CD4-positive, alpha-beta T cell (primary cell): ENCODE results near the gene DNER. TPM values are rescaled to one million over a fixed set of nuclear protein-coding genes. Genes with fewer than 3 reads are reported as not detected.

Experiments used
- ATAC-seq: fragments of 200-7000 bp; cut with Tn5 transposase; one replicate; pipeline ENCODE4 v1.10.0; 2022; ENCODE audit warnings: mild to moderate bottlenecking; ENCODE audit not compliant: poor library complexity
- CTCF ChIA-PET: fragments of 350-600 bp; sonication (Branson Sonifier 250); formaldehyde crosslinking; loops from one replicate; lab custom pipeline; 2021; ENCODE audit warnings: antibody characterized with exemption, inconsistent platforms; lab: Charles Lee
- POLR2A ChIA-PET: fragments of 350-600 bp; sonication (Branson Sonifier 250); formaldehyde crosslinking; loops from one replicate; lab custom pipeline; 2021; ENCODE audit warnings: antibody characterized with exemption, inconsistent platforms; lab: Charles Lee
- DNase-seq, 14 experiments: peaks; one replicate each; pipeline ENCODE4 v3.0.0-alpha.2; 2013 to 2020; ENCODE audit warnings: mixed read lengths in 2 of 14
- H3K27ac ChIP-seq, 2 donors: one replicate each; pipeline versions ENCODE4 v1.5.1 to v1.7.0; 2013; ENCODE audit warnings: low read length in 2 of 2, low read depth in 1 of 2, mild to moderate bottlenecking in 1 of 2
- H3K27me3 ChIP-seq, 2 experiments: 1 replicate in 1 of 2; 2 replicates in 1 of 2; pipeline versions ENCODE4 v1.6.1 to v1.7.0; 2013; ENCODE audit warnings: low read length in 2 of 2, control low read depth in 1 of 2, mild to moderate bottlenecking in 1 of 2, moderate library complexity in 1 of 2; ENCODE audit not compliant: insufficient read depth in 2 of 2, control insufficient read depth in 1 of 2
- H3K36me3 ChIP-seq: one replicate; pipeline ENCODE4 v1.6.1; 2013; ENCODE audit warnings: low read length, control low read depth; ENCODE audit not compliant: insufficient read depth
- H3K4me1 ChIP-seq: one replicate; pipeline ENCODE4 v1.6.1; 2013; ENCODE audit warnings: low read length, control low read depth; ENCODE audit not compliant: insufficient read depth
- H3K4me3 ChIP-seq: one replicate; pipeline ENCODE4 v1.5.1; 2013; ENCODE audit warnings: mild to moderate bottlenecking, low read length, moderate library complexity
- H3K9me3 ChIP-seq, 2 experiments: 1 replicate in 1 of 2; 2 replicates in 1 of 2; pipeline versions ENCODE4 v1.6.1 to v1.7.0; 2013; ENCODE audit warnings: low read length in 2 of 2, mild to moderate bottlenecking in 2 of 2, control low read depth in 1 of 2, moderate library complexity in 1 of 2; ENCODE audit not compliant: control insufficient read depth in 1 of 2, insufficient read depth in 1 of 2
- H3K27ac Mint-ChIP-seq: one replicate; pipeline ENCODE4 v1.8.0; 2020; ENCODE audit warnings: mixed read lengths
- H3K27me3 Mint-ChIP-seq: one replicate; pipeline ENCODE4 v1.8.0; 2021; ENCODE audit warnings: mixed read lengths
- H3K36me3 Mint-ChIP-seq: one replicate; pipeline ENCODE4 v1.8.0; 2021; ENCODE audit warnings: low read depth, mixed read lengths
- H3K4me1 Mint-ChIP-seq: one replicate; pipeline ENCODE4 v1.8.0; 2021; ENCODE audit warnings: low read depth, mixed read lengths
- H3K4me3 Mint-ChIP-seq: one replicate; pipeline ENCODE4 v1.8.0; 2020; ENCODE audit warnings: mild to moderate bottlenecking, mixed read lengths
- H3K9me3 Mint-ChIP-seq: one replicate; pipeline ENCODE4 v1.8.0; 2020; ENCODE audit warnings: mixed read lengths
- intact Hi-C, 2 experiments: fragments of 100-400 bp; cut with DNase I in 1 of 2; cut with micrococcal nuclease in 1 of 2; formaldehyde crosslinking; loops; one replicate each; pipeline versions ENCODE4 v1.15.1 to v1.9.0; 2023 to 2025; cut with DNase I, micrococcal nuclease
- total RNA-seq, 174 experiments: library from RNA in 2 of 174; stranded (reverse) in 2 of 174; gene quantifications; one replicate each; pipeline ENCODE4 v1.2.3 and lab custom pipeline; 2021 to 2026
- TF ChIP-seq, protein P1 (sequence below): fragments of 200-600 bp; IDR thresholded peaks from one replicate; pipeline ENCODE4 v1.8.0; 2022; ENCODE audit warnings: antibody characterized with exemption, mild to moderate bottlenecking

The DNER gene
- total RNA-seq, 2 experiments from 2014 or later, result not detected

DNA sequence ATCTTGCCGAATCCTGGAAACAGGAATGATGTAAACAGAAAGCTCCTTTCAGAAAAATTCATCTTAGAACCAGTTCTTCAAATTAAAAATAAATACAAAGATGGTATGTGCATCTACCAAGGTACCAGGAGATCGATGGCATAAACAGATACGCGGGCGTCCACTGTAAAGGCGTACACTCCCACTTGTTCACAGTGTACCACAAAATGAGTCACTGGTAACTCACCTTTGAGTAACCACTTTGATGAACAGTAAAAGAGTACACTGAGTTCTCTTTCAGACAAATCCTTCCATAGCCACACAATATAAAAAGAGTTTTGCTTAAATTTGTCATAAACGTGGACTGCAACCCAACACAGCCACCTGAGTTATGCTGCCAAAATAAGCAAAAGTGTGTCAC lies 128.3 kb downstream of the DNER start:
- CTCF ChIA-PET, result no interaction called here
- intact Hi-C loops, result no loop called here
- no peaks in the 10 kb centered on the region for H3K9me3 ChIP-seq

DNA sequence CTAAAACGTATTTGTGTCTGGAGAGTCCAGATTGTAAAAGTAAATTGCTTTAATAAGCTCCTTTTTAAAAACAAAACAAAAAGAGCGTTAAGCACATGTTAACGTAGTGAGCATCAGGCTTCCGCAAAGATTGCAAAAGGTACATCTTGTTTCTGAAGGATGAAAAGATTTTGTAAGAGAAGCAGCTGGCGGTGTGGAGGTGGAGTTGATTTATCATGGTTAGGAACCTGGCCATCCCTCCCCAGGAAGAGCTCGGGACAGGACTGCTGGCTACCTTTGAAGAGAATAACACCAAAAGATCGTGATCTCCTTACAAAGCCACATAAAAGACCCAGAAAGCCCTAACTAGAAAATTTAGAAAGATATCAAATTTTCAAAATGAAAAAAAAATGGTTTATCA lies 132.2 kb downstream of the DNER start:
- no peaks in the 10 kb centered on the region for H3K9me3 ChIP-seq
- intact Hi-C loops, result no loop called here
- Mint-ChIP-seq H3K4me1 (no peaks in the 10 kb centered on the region), H3K9me3 (no peaks in the 10 kb centered on the region), H3K4me3 (no peak overlapping the region), H3K27me3 (peaks cover 57% of the 10 kb centered on the region), H3K36me3 (no peaks in the 10 kb centered on the region), H3K27ac (no peak overlapping the region)
- POLR2A ChIA-PET, result no interaction called here
- TF ChIP-seq, protein P1, sequence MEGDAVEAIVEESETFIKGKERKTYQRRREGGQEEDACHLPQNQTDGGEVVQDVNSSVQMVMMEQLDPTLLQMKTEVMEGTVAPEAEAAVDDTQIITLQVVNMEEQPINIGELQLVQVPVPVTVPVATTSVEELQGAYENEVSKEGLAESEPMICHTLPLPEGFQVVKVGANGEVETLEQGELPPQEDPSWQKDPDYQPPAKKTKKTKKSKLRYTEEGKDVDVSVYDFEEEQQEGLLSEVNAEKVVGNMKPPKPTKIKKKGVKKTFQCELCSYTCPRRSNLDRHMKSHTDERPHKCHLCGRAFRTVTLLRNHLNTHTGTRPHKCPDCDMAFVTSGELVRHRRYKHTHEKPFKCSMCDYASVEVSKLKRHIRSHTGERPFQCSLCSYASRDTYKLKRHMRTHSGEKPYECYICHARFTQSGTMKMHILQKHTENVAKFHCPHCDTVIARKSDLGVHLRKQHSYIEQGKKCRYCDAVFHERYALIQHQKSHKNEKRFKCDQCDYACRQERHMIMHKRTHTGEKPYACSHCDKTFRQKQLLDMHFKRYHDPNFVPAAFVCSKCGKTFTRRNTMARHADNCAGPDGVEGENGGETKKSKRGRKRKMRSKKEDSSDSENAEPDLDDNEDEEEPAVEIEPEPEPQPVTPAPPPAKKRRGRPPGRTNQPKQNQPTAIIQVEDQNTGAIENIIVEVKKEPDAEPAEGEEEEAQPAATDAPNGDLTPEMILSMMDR, result no peak
- H3K4me1 ChIP-seq, result no peaks in the 10 kb centered on the region
- DNase-seq (no peak), ATAC-seq (no peak)
- CTCF ChIA-PET, result no interaction called here
- no peak overlapping the region for H3K27ac ChIP-seq
- H3K4me3 ChIP-seq, result no peak overlapping the region
- peaks cover 8 to 27% of the 10 kb centered on the region in 2 experiments for H3K27me3 ChIP-seq
- no peaks in the 10 kb centered on the region for H3K36me3 ChIP-seq

More for the DNA sequence above, 128.3 kb downstream of the DNER start:
- no peaks in the 10 kb centered on the region for H3K4me1 Mint-ChIP-seq
- no peaks in the 10 kb centered on the region for H3K9me3 Mint-ChIP-seq
- no peak overlapping the region for H3K4me3 Mint-ChIP-seq
- Histone ChIP-seq H3K4me3 (no peak overlapping the region), H3K27me3 (peaks cover 3 to 16% of the 10 kb centered on the region in 2 experiments), H3K27ac (no peak overlapping the region), H3K36me3 (no peaks in the 10 kb centered on the region), H3K4me1 (no peaks in the 10 kb centered on the region)
- peaks cover 40% of the 10 kb centered on the region for H3K27me3 Mint-ChIP-seq
- TF ChIP-seq, protein P1, result no peak
- no peaks in the 10 kb centered on the region for H3K36me3 Mint-ChIP-seq
- ATAC-seq (no peak), DNase-seq (no peak)
- H3K27ac Mint-ChIP-seq, result no peak overlapping the region
- POLR2A ChIA-PET, result no interaction called here

DNA sequence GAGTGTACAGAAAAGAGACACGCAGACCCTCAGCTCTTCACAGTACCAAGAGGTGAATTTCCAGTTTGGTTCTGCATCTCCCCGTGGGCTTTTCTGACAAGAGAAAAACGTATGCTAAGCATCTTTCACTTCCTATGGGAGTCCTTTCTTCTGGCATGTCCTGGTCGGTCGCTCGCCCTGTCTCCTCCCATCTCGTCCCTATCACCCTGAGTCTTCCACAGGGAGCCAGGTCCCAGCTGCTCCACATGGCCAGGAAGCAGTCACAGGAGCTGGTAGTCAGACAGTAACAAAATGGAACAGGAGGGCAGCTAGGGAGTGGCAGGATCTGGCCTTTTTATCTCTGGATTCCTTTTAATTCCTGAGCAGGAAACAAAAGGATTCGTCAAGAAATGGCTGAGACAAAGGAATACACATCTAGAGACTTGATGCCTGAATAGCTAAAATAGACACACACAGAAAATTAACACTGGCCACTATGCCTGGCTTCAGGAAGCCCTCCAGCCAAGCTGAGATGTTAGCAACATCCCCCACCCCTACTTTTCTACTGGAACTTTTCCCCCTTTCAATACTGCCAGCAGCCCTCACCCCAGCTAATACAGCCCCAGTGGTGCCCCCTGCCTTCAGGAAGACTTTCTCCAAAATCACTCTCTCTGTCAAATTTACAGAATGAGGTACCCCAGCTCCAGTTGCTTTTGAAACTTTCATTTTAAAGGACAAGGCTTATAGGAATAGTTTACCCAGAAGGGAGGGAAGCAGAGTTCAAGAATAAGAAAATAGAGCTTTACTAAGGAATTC lies 136.1 kb downstream of the DNER start:
- Mint-ChIP-seq H3K36me3 (no peaks in the 10 kb centered on the region), H3K27me3 (peaks cover 52% of the 10 kb centered on the region), H3K27ac (no peak overlapping the region), H3K9me3 (no peaks in the 10 kb centered on the region), H3K4me1 (no peaks in the 10 kb centered on the region), H3K4me3 (no peak overlapping the region)
- Histone ChIP-seq H3K4me3 (no peak overlapping the region), H3K9me3 (no peaks in the 10 kb centered on the region), H3K36me3 (no peaks in the 10 kb centered on the region), H3K27me3 (peaks cover 6 to 24% of the 10 kb centered on the region in 2 experiments), H3K4me1 (no peaks in the 10 kb centered on the region), H3K27ac (no peak overlapping the region)
- POLR2A ChIA-PET, result no interaction called here
- no peak for ATAC-seq
- CTCF ChIA-PET, result no interaction called here
- intact Hi-C loops, result no loop called here
- DNase-seq, result no peak
- TF ChIP-seq, protein P1, result no peak
